Neural progenitor cell (in vitro differentiated cells): Measurements from ENCODE around the gene GOSR2. TPM values are rescaled to one million over a fixed set of nuclear protein-coding genes. Genes with fewer than 3 reads are reported as not detected.

Experiments
- DNase-seq: peaks from one replicate; pipeline ENCODE4 v3.0.0-alpha.2; 2016; ENCODE audit warnings: low spot score
- H2AFZ ChIP-seq: fragments of 200-600 bp; sonication (generic); replicated peaks from 2 replicates; pipeline ENCODE4 v1.6.1; 2016; ENCODE audit warnings: antibody characterized with exemption
- H3F3A ChIP-seq: fragments of 200-600 bp; sonication (generic); 2 replicates; pipeline ENCODE4 v1.6.1; 2016; ENCODE audit warnings: antibody characterized with exemption, low read depth
- H3K27ac ChIP-seq: fragments of 200-600 bp; sonication (generic); 2 replicates; pipeline ENCODE4 v1.5.1; 2016; ENCODE audit warnings: mild to moderate bottlenecking
- H3K27me3 ChIP-seq: fragments of 200-600 bp; sonication (generic); 2 replicates; pipeline ENCODE4 v1.6.1; 2016; ENCODE audit warnings: mild to moderate bottlenecking, moderate library complexity
- H3K36me3 ChIP-seq: fragments of 200-600 bp; sonication (generic); 2 replicates; pipeline ENCODE4 v1.5.1; 2016
- H3K4me1 ChIP-seq: fragments of 200-600 bp; sonication (generic); 2 replicates; pipeline ENCODE4 v1.6.1; 2016; ENCODE audit warnings: mixed run types
- H3K4me2 ChIP-seq: fragments of 200-600 bp; sonication (generic); 2 replicates; pipeline ENCODE4 v1.6.1; 2016
- H3K4me3 ChIP-seq: fragments of 200-600 bp; sonication (generic); 2 replicates; pipeline ENCODE4 v1.5.1; 2016
- H3K79me2 ChIP-seq: fragments of 200-600 bp; sonication (generic); 2 replicates; pipeline ENCODE4 v1.6.1; 2016; ENCODE audit warnings: low read depth
- H3K9ac ChIP-seq: fragments of 200-600 bp; sonication (generic); 2 replicates; pipeline ENCODE4 v1.6.1; 2016
- H3K9me3 ChIP-seq: fragments of 200-600 bp; sonication (generic); 2 replicates; pipeline ENCODE4 v1.5.1; 2016; ENCODE audit warnings: low read depth
- H4K20me1 ChIP-seq: fragments of 200-600 bp; sonication (generic); 2 replicates; pipeline ENCODE4 v1.6.1; 2016; ENCODE audit warnings: low read depth
- H3K27ac Mint-ChIP-seq: 3 replicates; pipeline ENCODE4 v1.8.0; 2021; ENCODE audit warnings: mixed read lengths
- H3K27me3 Mint-ChIP-seq: 2 replicates; pipeline ENCODE4 v1.8.0; 2022; ENCODE audit warnings: low read depth, mild to moderate bottlenecking, inconsistent platforms, moderate library complexity, mixed read lengths; ENCODE audit not compliant: insufficient read depth
- H3K36me3 Mint-ChIP-seq: 3 replicates; pipeline ENCODE4 v1.8.0; 2021; ENCODE audit warnings: mixed read lengths
- H3K4me1 Mint-ChIP-seq: 3 replicates; pipeline ENCODE4 v1.8.0; 2021; ENCODE audit warnings: mixed read lengths
- H3K4me3 Mint-ChIP-seq: 3 replicates; pipeline ENCODE4 v1.8.0; 2021; ENCODE audit warnings: mild to moderate bottlenecking, moderate library complexity, mixed read lengths
- H3K9me3 Mint-ChIP-seq: 3 replicates; pipeline ENCODE4 v1.8.0; 2020; ENCODE audit warnings: mixed read lengths
- CTCF ChIP-seq: fragments of 200-600 bp; sonication (generic); IDR thresholded peaks from 2 replicates; pipeline ENCODE4 v1.5.1; 2017; ENCODE audit warnings: antibody characterized with exemption, mild to moderate bottlenecking
- EZH2 ChIP-seq: fragments of 200-600 bp; sonication (generic); IDR thresholded peaks from 2 replicates; pipeline ENCODE4 v1.6.1; 2017; ENCODE audit warnings: antibody characterized with exemption, mild to moderate bottlenecking, moderate library complexity
- EZH2phosphoT487 ChIP-seq: fragments of 200-600 bp; sonication (generic); IDR thresholded peaks from 2 replicates; pipeline ENCODE4 v1.6.1; 2017; ENCODE audit warnings: antibody characterized with exemption
- total RNA-seq: library from RNA; depleted of rRNA; stranded (reverse); fragments of >200 nt; gene quantifications from 2 replicates; pipeline ENCODE4 v1.2.3, GENCODE V29; 2015; ENCODE audit warnings: low replicate concordance

The GOSR2 gene
- total RNA-seq, 1 donor from 2014 or later = 33.6 TPM

GRCh38 chr17:46890638-46891037, 32.3 kb upstream of the GOSR2 start:
- Mint-ChIP-seq H3K27ac (no peak overlapping the region), H3K9me3 (no peaks in the 10 kb centered on the region), H3K4me1 (peaks cover 12% of the 10 kb centered on the region), H3K36me3 (no peaks in the 10 kb centered on the region), H3K4me3 (no peak overlapping the region), H3K27me3 (peaks cover 21% of the 10 kb centered on the region)
- Histone ChIP-seq H3K4me1 (peaks cover 15% of the 10 kb centered on the region), H2AFZ (no peak overlapping the region), H3K27me3 (no peaks in the 10 kb centered on the region), H3K79me2 (no peaks in the 10 kb centered on the region), H3K36me3 (no peaks in the 10 kb centered on the region), H3F3A (no peaks in the 10 kb centered on the region), H3K4me2 (no peak overlapping the region), H3K4me3 (no peak overlapping the region), H4K20me1 (no peaks in the 10 kb centered on the region), H3K9ac (no peak overlapping the region), H3K27ac (no peak overlapping the region), H3K9me3 (no peaks in the 10 kb centered on the region)
- DNase-seq = no peak
- no peak for TF ChIP-seq EZH2
- no peak for TF ChIP-seq EZH2phosphoT487
- no peak for TF ChIP-seq CTCF

GRCh38 chr17:46892192-46892703, 30.7 kb upstream of the GOSR2 start:
- H3F3A ChIP-seq = no peaks in the 10 kb centered on the region
- no peak overlapping the region for H3K4me3 ChIP-seq
- H3K9me3 ChIP-seq = no peaks in the 10 kb centered on the region
- H3K4me1 ChIP-seq = peaks cover 15% of the 10 kb centered on the region
- peaks cover 2% of the 10 kb centered on the region for H3K9me3 Mint-ChIP-seq
- DNase-seq = no peak
- H3K4me2 ChIP-seq = no peak overlapping the region
- peaks cover 20% of the 10 kb centered on the region for H3K27me3 Mint-ChIP-seq
- H3K36me3 Mint-ChIP-seq = no peaks in the 10 kb centered on the region
- H3K27ac Mint-ChIP-seq = no peak overlapping the region
- no peak for TF ChIP-seq CTCF
- no peak for TF ChIP-seq EZH2phosphoT487
- TF ChIP-seq EZH2 = no peak
- H3K36me3 ChIP-seq = no peaks in the 10 kb centered on the region
- no peak overlapping the region for H3K27ac ChIP-seq
- no peaks in the 10 kb centered on the region for H3K79me2 ChIP-seq
- no peak overlapping the region for H3K4me3 Mint-ChIP-seq
- H3K9ac ChIP-seq = no peak overlapping the region
- peaks cover 12% of the 10 kb centered on the region for H3K4me1 Mint-ChIP-seq
- no peak overlapping the region for H2AFZ ChIP-seq
- H3K27me3 ChIP-seq = no peaks in the 10 kb centered on the region
- no peaks in the 10 kb centered on the region for H4K20me1 ChIP-seq

- Mint-ChIP-seq H3K4me1 (peaks cover 12% of the 10 kb centered on the region), H3K27ac (no peak overlapping the region), H3K36me3 (no peaks in the 10 kb centered on the region), H3K27me3 (peaks cover 11% of the 10 kb centered on the region), H3K4me3 (no peak overlapping the region), H3K9me3 (peaks cover 2% of the 10 kb centered on the region)
- H4K20me1 ChIP-seq = no peaks in the 10 kb centered on the region
- H3K4me2 ChIP-seq = no peak overlapping the region
- no peaks in the 10 kb centered on the region for H3K27me3 ChIP-seq
- no peaks in the 10 kb centered on the region for H3K9me3 ChIP-seq
- no peaks in the 10 kb centered on the region for H3K79me2 ChIP-seq
- H3K4me1 ChIP-seq = peaks cover 15% of the 10 kb centered on the region
- no peak for DNase-seq
- H3K4me3 ChIP-seq = no peak overlapping the region
- no peaks in the 10 kb centered on the region for H3K36me3 ChIP-seq
- no peak overlapping the region for H3K9ac ChIP-seq
- no peak overlapping the region for H2AFZ ChIP-seq
- no peak for TF ChIP-seq CTCF
- TF ChIP-seq EZH2phosphoT487 = no peak
- TF ChIP-seq EZH2 = no peak
- no peak overlapping the region for H3K27ac ChIP-seq
- no peaks in the 10 kb centered on the region for H3F3A ChIP-seq
These were observed 28.9 kb upstream of the GOSR2 start for GRCh38 chr17:46894024-46894423.
